Activated gamma-delta T cell treated with Interleukin-2 at 50 U/mL for 16 hours (primary cell): ENCODE results near the gene UBE2H.

ENCODE experiments used
- DNase-seq: peaks from one replicate; pipeline ENCODE4 v3.0.0-alpha.2; 2020

Gene UBE2H

GRCh38 chr7:129950191-129950932, 2.4 kb downstream of the UBE2H start:
- DNase-seq = no peak

GRCh38 chr7:129949292-129950133, 3.2 kb downstream of the UBE2H start:
- no peak for DNase-seq

GRCh38 chr7:129948877-129949291, 3.9 kb downstream of the UBE2H start:
- DNase-seq = peak; percentile 77

- no peak for DNase-seq
These were observed 4.4 kb downstream of the UBE2H start for GRCh38 chr7:129948338-129948737.

- DNase-seq = no peak
These were observed 5.1 kb downstream of the UBE2H start for GRCh38 chr7:129947701-129948100.

GRCh38 chr7:129947049-129947448, 5.7 kb downstream of the UBE2H start:
- DNase-seq = no peak

GRCh38 chr7:129946282-129946681, 6.5 kb downstream of the UBE2H start:
- DNase-seq = no peak

- DNase-seq = no peak
These were observed 9.4 kb downstream of the UBE2H start for GRCh38 chr7:129943352-129943751.

GRCh38 chr7:129940329-129940728, 12.4 kb downstream of the UBE2H start:
- DNase-seq = no peak

GRCh38 chr7:129939881-129940280, 12.9 kb downstream of the UBE2H start:
- no peak for DNase-seq

GRCh38 chr7:129933627-129934026, 19.1 kb downstream of the UBE2H start:
- DNase-seq = no peak

GRCh38 chr7:129926618-129927017, 26.1 kb downstream of the UBE2H start:
- DNase-seq = no peak

GRCh38 chr7:129925416-129926002, 27.3 kb downstream of the UBE2H start:
- no peak for DNase-seq

- DNase-seq = no peak
These were observed 28.2 kb downstream of the UBE2H start for GRCh38 chr7:129924602-129925001.

GRCh38 chr7:129923709-129924108, 29.1 kb downstream of the UBE2H start:
- DNase-seq = no peak

- no peak for DNase-seq
These were observed 33.3 kb downstream of the UBE2H start for GRCh38 chr7:129919492-129919891.

- DNase-seq = no peak
These were observed 33.8 kb downstream of the UBE2H start for GRCh38 chr7:129918922-129919321.

- no peak for DNase-seq
These were observed 34.8 kb downstream of the UBE2H start for GRCh38 chr7:129917934-129918333.

- peak; percentile 7 for DNase-seq
These were observed 38.1 kb downstream of the UBE2H start for GRCh38 chr7:129914536-129915272.

GRCh38 chr7:129913428-129913827, 39.3 kb downstream of the UBE2H start:
- no peak for DNase-seq

- no peak for DNase-seq
These were observed 41.0 kb downstream of the UBE2H start for GRCh38 chr7:129911790-129912189.

- no peak for DNase-seq
These were observed 43.1 kb downstream of the UBE2H start for GRCh38 chr7:129909669-129910068.

GRCh38 chr7:129908181-129908580, 44.6 kb downstream of the UBE2H start:
- DNase-seq = no peak
